DND-41 (cell line): Measurements from ENCODE around the gene TIE1.

Experiments used
- ATAC-seq: fragments of 200-7000 bp; cut with Tn5 transposase; 3 replicates; pipeline ENCODE4 v1.9.1; 2021; ENCODE audit warnings: low read depth; ENCODE audit not compliant: insufficient read depth
- DNase-seq: peaks from one replicate; pipeline ENCODE4 v3.0.0-alpha.2; 2020
- H2AFZ ChIP-seq: 2 replicates; pipeline ENCODE4 v1.6.0; 2012; ENCODE audit warnings: low read depth, low read length
- H3K27ac ChIP-seq: 2 replicates; pipeline ENCODE4 v1.5.1; 2012; ENCODE audit warnings: low read length, inconsistent platforms
- H3K27me3 ChIP-seq: fragments of 200-600 bp; sonication (generic); 2 replicates; pipeline ENCODE4 v1.6.0; 2012; ENCODE audit warnings: low read length, mild to moderate bottlenecking, inconsistent platforms; ENCODE audit not compliant: insufficient read depth, poor library complexity
- H3K36me3 ChIP-seq: 2 replicates; pipeline ENCODE4 v1.5.1; 2012; ENCODE audit warnings: low read length, inconsistent platforms; ENCODE audit not compliant: insufficient read depth
- H3K4me1 ChIP-seq: 2 replicates; pipeline ENCODE4 v1.5.1; 2012; ENCODE audit warnings: mild to moderate bottlenecking, low read length; ENCODE audit not compliant: insufficient read depth
- H3K4me2 ChIP-seq: 2 replicates; pipeline ENCODE4 v1.6.0; 2012; ENCODE audit warnings: mild to moderate bottlenecking, moderate library complexity, low read length, inconsistent platforms; ENCODE audit not compliant: insufficient read depth
- H3K4me3 ChIP-seq, 2 experiments: fragments of 200-600 bp in 1 of 2; shearing (Covaris generic) in 1 of 2; 2 replicates each; pipeline ENCODE4 v1.5.1; 2012 to 2016; ENCODE audit warnings: inconsistent platforms in 2 of 2, low read length in 2 of 2, mild to moderate bottlenecking in 2 of 2, low read depth in 1 of 2, moderate library complexity in 1 of 2
- H3K79me2 ChIP-seq: 2 replicates; pipeline ENCODE4 v1.6.0; 2012; ENCODE audit warnings: low read length, inconsistent platforms; ENCODE audit not compliant: insufficient read depth
- H3K9ac ChIP-seq: 2 replicates; pipeline ENCODE4 v1.6.0; 2012; ENCODE audit warnings: low read depth, mild to moderate bottlenecking, inconsistent platforms, low read length, moderate library complexity
- H3K9me3 ChIP-seq: 2 replicates; pipeline ENCODE4 v1.5.1; 2012; ENCODE audit warnings: low read length, moderate library complexity, mild to moderate bottlenecking, inconsistent platforms; ENCODE audit not compliant: insufficient read depth, severe bottlenecking
- H4K20me1 ChIP-seq: 2 replicates; pipeline ENCODE4 v1.6.0; 2012; ENCODE audit warnings: low read length; ENCODE audit not compliant: insufficient read depth
- CTCF ChIP-seq: IDR thresholded peaks from 2 replicates; pipeline ENCODE4 v1.5.1; 2012; ENCODE audit warnings: borderline replicate concordance, low read length, moderate library complexity, mild to moderate bottlenecking; ENCODE audit not compliant: poor library complexity, severe bottlenecking; ENCODE audit errors: extremely low read depth
- EZH2 ChIP-seq: IDR thresholded peaks from 3 replicates; pipeline ENCODE4 v1.6.1; 2012; ENCODE audit warnings: borderline replicate concordance, low read depth, mild to moderate bottlenecking, moderate library complexity, low read length, inconsistent platforms; ENCODE audit not compliant: severe bottlenecking

Gene TIE1

DNA sequence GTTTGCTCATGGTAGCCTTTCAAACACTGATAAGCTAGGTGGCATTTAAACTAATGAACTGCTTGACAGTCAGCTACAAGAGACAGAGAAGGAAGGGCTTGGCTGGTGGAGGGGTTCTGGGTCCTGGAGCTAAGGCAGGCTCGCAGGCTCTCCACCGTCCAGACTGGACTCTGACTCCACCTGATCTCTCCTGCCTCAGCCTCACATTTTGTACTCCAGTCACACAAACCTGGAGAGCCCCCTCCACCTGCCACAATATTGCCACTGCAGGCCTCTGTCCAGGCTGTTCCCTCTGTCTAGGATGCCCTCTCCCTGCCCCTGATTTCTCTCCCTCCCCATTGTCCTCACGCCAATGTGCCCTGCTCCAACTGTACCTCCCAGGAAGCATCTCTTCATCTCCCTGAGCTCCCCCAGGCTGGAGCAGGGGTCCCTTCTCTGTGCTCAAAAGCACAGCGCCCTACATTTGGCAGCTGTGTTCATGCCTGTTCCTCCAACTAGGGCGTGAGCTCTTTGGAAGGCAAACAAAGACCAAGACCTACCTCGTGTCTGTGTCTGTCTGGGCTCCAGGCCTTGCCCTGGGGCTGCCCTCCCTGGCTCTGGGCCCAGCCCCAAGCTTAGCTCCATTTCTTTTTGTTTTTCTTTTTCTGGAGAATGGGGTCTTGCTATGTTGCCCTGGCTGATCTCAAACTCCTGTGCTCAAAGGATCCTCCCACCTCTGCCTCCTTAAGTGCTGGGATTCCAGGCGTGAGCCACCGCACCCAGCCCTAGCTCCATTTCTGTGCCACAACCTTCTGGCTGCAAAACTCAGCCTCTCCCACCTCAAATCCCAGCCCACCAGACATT lies 2.9 kb downstream of the TIE1 start:
- no peaks in the 10 kb centered on the region for H3K36me3 ChIP-seq
- no peaks in the 10 kb centered on the region for H3K9me3 ChIP-seq
- no peak for TF ChIP-seq EZH2
- no peak for TF ChIP-seq CTCF
- ATAC-seq: no peak
- no peaks in the 10 kb centered on the region for H3K79me2 ChIP-seq
- H2AFZ ChIP-seq: no peak overlapping the region
- no peak overlapping the region for H3K27ac ChIP-seq
- H3K4me1 ChIP-seq: no peaks in the 10 kb centered on the region
- peaks cover 10% of the 10 kb centered on the region for H3K27me3 ChIP-seq
- no peak for DNase-seq
- H4K20me1 ChIP-seq: no peaks in the 10 kb centered on the region
- H3K4me2 ChIP-seq: no peak overlapping the region
- H3K9ac ChIP-seq: no peak overlapping the region
- no peak overlapping the region for H3K4me3 ChIP-seq

- H3K9me3 ChIP-seq: no peaks in the 10 kb centered on the region
- H3K36me3 ChIP-seq: no peaks in the 10 kb centered on the region
- H3K27ac ChIP-seq: no peak overlapping the region
- ATAC-seq (no peak), DNase-seq (no peak)
- H3K27me3 ChIP-seq: peaks cover 10% of the 10 kb centered on the region
- no peak overlapping the region for H3K4me2 ChIP-seq
- no peaks in the 10 kb centered on the region for H3K79me2 ChIP-seq
- H2AFZ ChIP-seq: no peak overlapping the region
- H3K4me1 ChIP-seq: no peaks in the 10 kb centered on the region
- no peak for TF ChIP-seq EZH2
- TF ChIP-seq CTCF: no peak
- no peak overlapping the region for H3K4me3 ChIP-seq
- H3K9ac ChIP-seq: no peak overlapping the region
- no peaks in the 10 kb centered on the region for H4K20me1 ChIP-seq
These were observed 3.5 kb downstream of the TIE1 start for GRCh38 chr1:43304314-43304681.

DNA sequence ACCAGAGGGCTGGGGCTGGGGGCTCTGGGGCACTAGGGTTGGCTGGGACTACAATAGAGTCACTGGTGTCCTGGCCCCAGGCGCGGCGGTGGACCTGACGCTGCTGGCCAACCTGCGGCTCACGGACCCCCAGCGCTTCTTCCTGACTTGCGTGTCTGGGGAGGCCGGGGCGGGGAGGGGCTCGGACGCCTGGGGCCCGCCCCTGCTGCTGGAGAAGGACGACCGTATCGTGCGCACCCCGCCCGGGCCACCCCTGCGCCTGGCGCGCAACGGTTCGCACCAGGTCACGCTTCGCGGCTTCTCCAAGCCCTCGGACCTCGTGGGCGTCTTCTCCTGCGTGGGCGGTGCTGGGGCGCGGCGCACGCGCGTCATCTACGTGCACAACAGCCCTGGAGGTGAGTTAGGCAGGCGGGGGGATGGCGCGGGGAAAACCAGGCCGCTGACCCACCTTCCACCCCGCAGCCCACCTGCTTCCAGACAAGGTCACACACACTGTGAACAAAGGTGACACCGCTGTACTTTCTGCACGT lies 4.1 kb downstream of the TIE1 start:
- Histone ChIP-seq H3K36me3 (no peaks in the 10 kb centered on the region), H3K9ac (no peak overlapping the region), H3K4me3 (no peak overlapping the region), H3K79me2 (no peaks in the 10 kb centered on the region), H3K27ac (no peak overlapping the region), H3K4me2 (no peak overlapping the region), H3K27me3 (peaks cover 7% of the 10 kb centered on the region), H2AFZ (no peak overlapping the region), H4K20me1 (no peaks in the 10 kb centered on the region), H3K9me3 (no peaks in the 10 kb centered on the region), H3K4me1 (no peaks in the 10 kb centered on the region)
- ATAC-seq (no peak), DNase-seq (no peak)
- no peak for TF ChIP-seq CTCF
- no peak for TF ChIP-seq EZH2
